D721Med (cell line): ENCODE data around the gene CAPN5.

ENCODE experiments used
- DNase-seq: peaks from one replicate; pipeline ENCODE4 v3.0.0; 2011; ENCODE audit warnings: low spot score; ENCODE audit not compliant: insufficient read length
- FAIRE-seq: peaks from 2 replicates; lab custom pipeline; 2011; peaks lifted over from hg19 to GRCh38; lab: Jason Lieb, UNC
- TF ChIP-seq, protein P1 (sequence below): IDR thresholded peaks from 2 replicates; pipeline ENCODE4 v1.5.1; 2012; ENCODE audit warnings: mild to moderate bottlenecking, control low read depth; ENCODE audit not compliant: insufficient read depth; ENCODE audit errors: missing control alignments

CAPN5 gene

GRCh38 chr11:77064648-77065217 lies 2.0 kb upstream of the CAPN5 start:
- FAIRE-seq: no peak
- TF ChIP-seq, protein P1, sequence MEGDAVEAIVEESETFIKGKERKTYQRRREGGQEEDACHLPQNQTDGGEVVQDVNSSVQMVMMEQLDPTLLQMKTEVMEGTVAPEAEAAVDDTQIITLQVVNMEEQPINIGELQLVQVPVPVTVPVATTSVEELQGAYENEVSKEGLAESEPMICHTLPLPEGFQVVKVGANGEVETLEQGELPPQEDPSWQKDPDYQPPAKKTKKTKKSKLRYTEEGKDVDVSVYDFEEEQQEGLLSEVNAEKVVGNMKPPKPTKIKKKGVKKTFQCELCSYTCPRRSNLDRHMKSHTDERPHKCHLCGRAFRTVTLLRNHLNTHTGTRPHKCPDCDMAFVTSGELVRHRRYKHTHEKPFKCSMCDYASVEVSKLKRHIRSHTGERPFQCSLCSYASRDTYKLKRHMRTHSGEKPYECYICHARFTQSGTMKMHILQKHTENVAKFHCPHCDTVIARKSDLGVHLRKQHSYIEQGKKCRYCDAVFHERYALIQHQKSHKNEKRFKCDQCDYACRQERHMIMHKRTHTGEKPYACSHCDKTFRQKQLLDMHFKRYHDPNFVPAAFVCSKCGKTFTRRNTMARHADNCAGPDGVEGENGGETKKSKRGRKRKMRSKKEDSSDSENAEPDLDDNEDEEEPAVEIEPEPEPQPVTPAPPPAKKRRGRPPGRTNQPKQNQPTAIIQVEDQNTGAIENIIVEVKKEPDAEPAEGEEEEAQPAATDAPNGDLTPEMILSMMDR: no peak
- DNase-seq: no peak

GRCh38 chr11:77065878-77066228 lies 918 bp upstream of the CAPN5 start:
- DNase-seq (no peak), FAIRE-seq (no peak)
- TF ChIP-seq, protein P1: no peak

DNA sequence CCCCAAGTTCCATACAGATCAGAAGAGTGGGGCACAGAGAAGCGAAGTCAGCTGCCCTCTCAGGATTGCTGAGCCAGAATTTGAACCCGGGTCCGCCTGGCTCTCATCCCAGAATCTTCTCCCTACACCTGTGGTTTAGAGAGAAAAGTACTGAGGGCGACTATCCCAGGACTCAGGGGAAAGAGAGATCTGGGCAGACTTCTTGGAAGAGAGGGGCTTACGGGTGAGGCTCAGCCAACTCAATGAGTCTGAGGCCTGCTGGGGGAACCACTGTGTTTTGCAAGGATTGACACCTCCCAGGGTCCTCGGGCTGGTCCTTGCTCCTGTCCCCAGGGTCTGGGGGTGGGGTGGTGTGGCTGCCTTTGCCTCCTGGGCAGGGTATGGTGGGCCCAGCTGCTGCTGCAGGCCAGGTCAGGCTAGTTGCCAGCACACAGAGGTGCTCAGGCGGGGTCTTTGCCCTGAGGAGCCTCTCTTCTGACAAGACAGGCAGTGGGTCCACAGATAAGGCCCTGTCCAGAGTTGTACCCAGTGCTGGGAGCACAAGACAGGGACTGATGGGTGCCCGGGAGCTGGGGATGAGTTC lies 1.2 kb downstream of the CAPN5 start:
- no peak for FAIRE-seq
- no peak for DNase-seq
- TF ChIP-seq, protein P1: no peak

DNA sequence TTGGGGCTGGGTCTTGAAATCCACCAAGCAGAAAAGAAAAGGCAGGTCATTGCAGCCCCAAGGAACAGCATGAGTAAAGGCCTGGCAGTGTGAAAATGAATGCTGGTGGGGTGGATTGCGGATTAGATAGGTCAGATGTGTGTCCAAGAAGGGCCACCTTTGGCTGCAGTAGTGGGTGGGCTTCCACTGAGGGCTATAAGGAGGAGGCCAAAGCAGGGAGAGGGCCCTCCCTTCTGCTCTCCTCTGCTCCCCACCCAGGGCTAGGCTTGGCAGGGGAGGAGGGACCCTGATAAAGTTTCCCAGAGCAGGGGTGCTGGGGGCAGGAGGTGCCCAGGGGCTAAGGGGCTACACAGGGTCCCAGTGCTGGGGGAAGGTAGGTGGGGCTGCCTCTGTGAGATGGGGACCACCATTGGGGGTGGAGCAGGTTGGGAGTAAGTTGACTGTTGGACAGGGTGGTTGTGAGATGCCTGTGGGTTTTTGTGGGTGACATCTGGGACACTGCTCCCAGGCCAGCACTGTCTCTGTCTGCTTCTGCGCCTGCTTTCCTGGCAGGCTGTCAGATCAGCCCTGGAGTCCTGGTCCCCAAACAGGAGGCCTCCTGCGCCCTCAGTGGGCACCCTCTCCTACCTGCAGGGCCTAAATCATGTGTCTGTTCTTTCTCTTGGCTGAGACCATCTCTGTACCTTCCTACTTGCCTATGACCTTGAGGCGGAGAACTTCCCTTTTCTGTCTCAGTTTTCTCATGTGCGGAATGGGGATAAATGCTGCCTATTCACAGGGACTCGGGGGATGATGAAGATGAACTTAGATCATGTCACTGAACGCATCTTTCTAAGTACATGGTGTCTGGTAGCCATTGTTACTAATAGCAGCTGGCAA lies 1.9 kb downstream of the CAPN5 start:
- DNase-seq: no peak
- no peak for FAIRE-seq
- TF ChIP-seq, protein P1: no peak

- no peak for FAIRE-seq
- TF ChIP-seq, protein P1: no peak
- no peak for DNase-seq
These were observed 2.7 kb downstream of the CAPN5 start for GRCh38 chr11:77069336-77069968.

GRCh38 chr11:77069969-77070582 lies 3.3 kb downstream of the CAPN5 start:
- DNase-seq: no peak
- no peak for FAIRE-seq
- TF ChIP-seq, protein P1: no peak
